ENCODE results near the gene DCP1A. TPM values are rescaled to one million over a fixed set of nuclear protein-coding genes. Genes with fewer than 3 reads are reported as not detected.
"Not testable (repeated sequence)": the region's sequence is repeated elsewhere in the genome, so short reads cannot be mapped to it uniquely, and the experiment has no call there.

DCP1A gene
- 30.3 TPM for polyA plus RNA-seq (2013, experiment 1 of 2)
- polyA plus RNA-seq (2013, experiment 2 of 2): 24.4 TPM

DNA sequence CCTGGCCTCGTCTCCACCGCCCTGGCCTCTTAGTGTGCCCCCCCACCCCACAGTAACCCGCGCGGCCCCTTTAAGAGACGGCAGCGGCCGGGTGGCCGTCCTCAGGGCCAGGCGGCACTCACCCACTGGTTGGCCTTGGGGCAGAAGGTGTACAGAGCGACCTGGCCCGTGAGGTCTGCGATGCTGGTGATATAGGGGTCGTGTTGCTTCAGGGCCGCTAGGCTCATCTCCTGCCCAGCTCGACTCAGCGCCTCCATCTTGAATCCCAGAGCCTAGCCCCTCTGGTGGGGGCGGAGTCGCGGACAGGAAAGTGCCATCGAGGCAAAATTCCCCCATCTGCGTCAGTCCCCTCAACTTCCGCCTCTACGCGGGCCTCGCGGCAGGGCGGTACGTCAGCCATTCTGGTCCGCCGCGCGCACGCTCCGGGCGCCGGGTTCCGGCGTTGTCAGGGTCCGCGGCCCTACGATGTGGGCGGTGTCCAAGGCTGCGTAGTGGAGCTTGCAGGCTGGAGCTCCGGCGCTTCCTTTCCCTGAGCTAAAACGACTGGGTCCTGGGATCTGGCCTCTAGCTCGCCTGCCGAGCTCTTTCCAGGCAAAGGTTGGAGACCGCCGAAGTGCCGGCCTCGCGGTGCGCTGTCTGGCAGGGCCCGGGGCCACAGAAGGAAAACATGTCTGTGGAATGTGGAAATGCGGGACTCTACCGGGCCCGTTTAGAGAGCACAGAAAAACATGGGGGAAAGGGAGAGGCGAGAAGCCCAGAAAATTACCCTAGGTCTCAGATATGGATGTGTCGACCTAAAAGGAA, at the start of gene DCP1A:
DCP1A (minus strand) TSS at position 283 of the 804 bp plus-strand sequence; CDS start at position 257, 26 bp downstream.
- 2% methylated on average over 48 to 56 of the region's 61 CpGs for WGBS, 2 experiments (ENCODE audit: insufficient coverage in 2 of 2)

DNA sequence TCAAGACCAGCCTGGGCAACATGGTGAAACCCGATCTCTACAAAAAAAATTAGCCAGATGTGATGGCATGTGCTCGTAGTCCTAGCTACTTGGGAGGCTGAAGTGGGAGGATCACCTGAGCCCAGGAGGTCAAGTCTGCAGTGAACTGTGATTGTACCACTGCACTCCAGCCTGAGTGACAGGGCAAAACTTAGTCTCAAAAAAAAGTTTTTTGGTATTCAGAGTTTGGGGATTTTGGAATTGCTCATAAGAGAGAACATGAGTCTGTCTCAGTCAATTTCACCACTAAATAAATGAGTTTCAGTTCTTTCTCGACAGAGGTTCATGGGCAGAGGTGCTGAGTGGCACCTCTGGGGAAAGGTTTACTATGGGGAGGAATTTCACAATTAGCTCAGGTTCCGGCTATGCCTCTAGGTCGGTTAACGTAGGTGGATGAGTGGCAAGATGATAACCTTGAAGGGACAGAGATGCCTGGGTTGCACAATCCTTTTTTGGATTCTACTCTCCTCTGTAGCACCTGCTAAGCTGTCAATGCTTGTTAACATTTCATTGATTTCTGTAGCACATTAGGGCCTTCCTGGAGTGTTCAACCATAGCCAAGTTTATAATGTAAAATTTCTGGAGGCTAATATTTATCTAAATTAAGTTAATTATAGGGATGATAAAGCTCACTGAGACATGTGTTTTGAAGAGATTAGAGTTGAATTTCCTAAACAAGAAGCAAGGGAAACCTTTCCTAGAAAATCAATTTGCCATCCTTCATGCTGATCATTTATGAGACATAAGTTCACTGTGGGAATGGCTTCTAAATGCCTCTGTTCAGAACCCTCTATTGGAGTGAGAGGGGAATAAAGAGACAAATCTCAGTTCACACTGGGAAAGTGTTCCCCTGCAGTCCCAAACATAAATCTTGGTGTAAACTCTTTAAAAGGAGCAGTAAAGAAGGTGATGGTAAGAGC, 37.4 kb upstream of the DCP1A start:
- WGBS, 2 experiments (ENCODE audit: insufficient coverage in 2 of 2): 86 to 88% methylated on average over 5 to 6 of the region's 6 CpGs
- Histone ChIP-seq H3K4me1 (ENCODE audit: control insufficient read depth, insufficient read depth, low read length, poor library complexity, severe bottlenecking) (no peaks in the 10 kb centered on the region), H3K4me3 (ENCODE audit: extremely low read depth, insufficient read depth, low read length, poor library complexity, severe bottlenecking) (no peak overlapping the region), H3K9me3 (ENCODE audit: control insufficient read depth, low read length) (no peaks in the 10 kb centered on the region), H3K27ac (ENCODE audit: low read depth, low read length, severe bottlenecking) (no peak overlapping the region), H3K36me3 (ENCODE audit: control insufficient read depth, insufficient read depth, low read length) (no peaks in the 10 kb centered on the region)

More for the DNA sequence above, at the start of gene DCP1A:
- Histone ChIP-seq H3K4me3 (ENCODE audit: extremely low read depth, insufficient read depth, low read length, poor library complexity, severe bottlenecking) (peak within 1 kb of the TSS; percentile 97), H3K36me3 (ENCODE audit: control insufficient read depth, insufficient read depth, low read length) (peaks cover 20% of the 10 kb centered on the region), H3K9me3 (ENCODE audit: control insufficient read depth, low read length) (no peaks in the 10 kb centered on the region), H3K4me1 (ENCODE audit: control insufficient read depth, insufficient read depth, low read length, poor library complexity, severe bottlenecking) (peaks cover 5% of the 10 kb centered on the region), H3K27ac (ENCODE audit: low read depth, low read length, severe bottlenecking) (peak within 1 kb of the TSS; percentile 98)

DNA sequence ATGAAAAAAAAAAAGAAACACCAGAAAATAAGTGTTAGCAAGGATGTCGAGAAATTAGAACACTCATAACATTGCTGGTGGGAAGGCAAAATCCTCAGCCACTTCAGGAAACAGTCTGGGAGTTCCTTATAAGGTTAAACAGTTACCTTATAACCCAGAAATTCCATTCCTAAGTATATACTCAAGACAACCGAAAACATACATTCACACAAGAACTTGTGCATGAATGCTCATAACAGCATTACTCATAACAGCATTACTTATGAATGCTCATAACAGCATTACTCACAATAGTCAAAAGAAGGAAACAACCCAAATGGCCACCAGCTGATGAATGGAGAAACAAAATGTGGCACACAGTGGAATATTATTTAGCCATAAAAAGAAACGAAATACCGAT, 34.8 kb upstream of the DCP1A start:
- WGBS, 2 experiments (ENCODE audit: insufficient coverage in 2 of 2): 92 to 100% methylated on average over 2 of the region's 4 CpGs
- Histone ChIP-seq H3K4me1 (ENCODE audit: control insufficient read depth, insufficient read depth, low read length, poor library complexity, severe bottlenecking) (no peaks in the 10 kb centered on the region), H3K9me3 (ENCODE audit: control insufficient read depth, low read length) (no peaks in the 10 kb centered on the region), H3K36me3 (ENCODE audit: control insufficient read depth, insufficient read depth, low read length) (no peaks in the 10 kb centered on the region), H3K4me3 (ENCODE audit: extremely low read depth, insufficient read depth, low read length, poor library complexity, severe bottlenecking) (no peak overlapping the region), H3K27ac (ENCODE audit: low read depth, low read length, severe bottlenecking) (no peak overlapping the region)

DNA sequence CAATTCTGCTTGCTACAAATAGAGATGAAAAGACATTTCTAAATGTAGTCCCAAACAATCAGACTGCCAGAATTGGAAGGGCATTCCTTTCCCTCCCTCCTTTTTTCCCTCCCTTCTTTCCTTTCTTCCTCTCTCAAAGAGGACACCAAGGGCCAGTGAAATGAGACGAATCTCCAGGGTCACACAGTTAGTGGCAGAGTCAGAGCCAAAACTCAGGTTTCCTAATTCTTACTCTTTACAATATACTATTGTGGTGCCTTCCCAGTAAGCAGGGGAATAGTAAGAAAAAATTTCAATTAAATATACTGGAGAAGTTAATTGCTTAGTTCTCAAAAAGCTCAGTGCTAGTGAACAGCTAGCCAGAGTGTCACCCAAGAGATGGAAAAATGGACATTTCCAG, 33.0 kb upstream of the DCP1A start:
- no peaks in the 10 kb centered on the region for H3K9me3 ChIP-seq (ENCODE audit: control insufficient read depth, low read length)
- 80% methylated on average over 1 of the region's 1 CpG; no CpG with 5 or more reads in 1 of the 2 experiments for whole genome bisulfite sequencing, 2 experiments (ENCODE audit: insufficient coverage in 2 of 2)
- no peaks in the 10 kb centered on the region for H3K36me3 ChIP-seq (ENCODE audit: control insufficient read depth, insufficient read depth, low read length)
- no peak overlapping the region for H3K27ac ChIP-seq (ENCODE audit: low read depth, low read length, severe bottlenecking)
- no peaks in the 10 kb centered on the region for H3K4me1 ChIP-seq (ENCODE audit: control insufficient read depth, insufficient read depth, low read length, poor library complexity, severe bottlenecking)
- no peak overlapping the region for H3K4me3 ChIP-seq (ENCODE audit: extremely low read depth, insufficient read depth, low read length, poor library complexity, severe bottlenecking)

DNA sequence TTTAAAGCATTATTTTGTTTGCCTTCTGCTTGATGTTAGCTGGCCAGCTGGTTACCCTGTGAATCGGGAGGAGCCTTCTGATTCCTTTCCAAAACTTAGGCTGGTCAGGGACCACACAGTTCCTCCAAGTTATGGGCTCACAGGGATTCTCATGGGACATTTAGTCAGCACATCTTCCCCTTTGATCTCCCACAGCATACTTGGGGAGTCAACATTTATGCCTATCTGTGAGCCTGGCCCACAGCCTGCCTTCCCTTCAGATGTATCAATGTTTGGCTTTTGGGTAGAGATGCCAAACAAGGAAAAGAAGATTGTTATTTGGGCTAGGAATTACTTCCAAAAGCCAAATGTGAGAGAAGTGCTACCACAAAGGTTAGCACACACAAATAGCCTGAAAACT, 32.6 kb upstream of the DCP1A start:
- Histone ChIP-seq H3K27ac (ENCODE audit: low read depth, low read length, severe bottlenecking) (no peak overlapping the region), H3K36me3 (ENCODE audit: control insufficient read depth, insufficient read depth, low read length) (no peaks in the 10 kb centered on the region), H3K4me1 (ENCODE audit: control insufficient read depth, insufficient read depth, low read length, poor library complexity, severe bottlenecking) (no peaks in the 10 kb centered on the region), H3K4me3 (ENCODE audit: extremely low read depth, insufficient read depth, low read length, poor library complexity, severe bottlenecking) (no peak overlapping the region), H3K9me3 (ENCODE audit: control insufficient read depth, low read length) (no peaks in the 10 kb centered on the region)
- WGBS, 2 experiments (ENCODE audit: insufficient coverage in 2 of 2): 50 to 86% methylated on average over 1 of the region's 1 CpG

DNA sequence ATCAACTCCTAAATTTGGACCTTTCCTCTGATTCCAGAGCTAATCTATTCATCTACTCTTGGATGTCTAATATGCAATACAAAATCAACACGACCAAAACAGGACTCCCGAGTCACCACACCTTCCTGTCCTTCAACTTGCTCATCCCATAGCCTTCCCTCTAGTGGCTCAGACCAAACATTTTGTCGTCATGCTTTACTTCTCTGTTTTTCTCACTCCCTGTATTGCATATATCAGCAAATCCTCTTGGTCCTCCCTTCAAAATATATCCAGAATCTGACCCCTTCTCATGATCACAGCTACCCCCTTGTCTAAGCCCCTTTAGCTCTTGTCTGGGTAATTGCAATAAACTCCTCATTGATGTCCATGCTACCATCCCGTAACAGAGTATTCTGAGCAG, 30.5 kb upstream of the DCP1A start:
- no peaks in the 10 kb centered on the region for H3K36me3 ChIP-seq (ENCODE audit: control insufficient read depth, insufficient read depth, low read length)
- no peak overlapping the region for H3K4me3 ChIP-seq (ENCODE audit: extremely low read depth, insufficient read depth, low read length, poor library complexity, severe bottlenecking)
- H3K4me1 ChIP-seq (ENCODE audit: control insufficient read depth, insufficient read depth, low read length, poor library complexity, severe bottlenecking): no peaks in the 10 kb centered on the region
- 85 to 87% methylated on average over 3 of the region's 4 CpGs for WGBS, 2 experiments (ENCODE audit: insufficient coverage in 2 of 2)
- H3K9me3 ChIP-seq (ENCODE audit: control insufficient read depth, low read length): no peaks in the 10 kb centered on the region
- no peak overlapping the region for H3K27ac ChIP-seq (ENCODE audit: low read depth, low read length, severe bottlenecking)

DNA sequence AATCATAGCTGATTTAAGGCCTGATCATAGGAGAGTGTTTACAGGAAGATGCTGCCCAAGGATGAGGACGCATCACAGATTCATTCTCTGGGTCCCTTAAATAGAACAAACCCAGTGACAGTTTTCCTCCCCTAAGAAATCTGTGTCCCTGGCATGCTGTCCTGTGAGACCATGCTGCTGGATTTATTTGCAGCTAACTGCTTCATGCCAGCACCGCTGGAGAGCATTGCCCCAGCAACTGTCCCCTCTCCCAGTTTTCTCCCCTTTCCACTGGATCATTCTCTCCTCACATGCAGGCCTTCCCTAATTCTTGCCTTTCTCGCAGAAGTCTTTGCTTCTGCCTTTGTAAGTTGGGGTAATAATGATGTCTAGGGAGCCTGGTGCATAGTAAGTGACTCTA, 29.3 kb upstream of the DCP1A start:
- H3K4me3 ChIP-seq (ENCODE audit: extremely low read depth, insufficient read depth, low read length, poor library complexity, severe bottlenecking): no peak overlapping the region
- no peak overlapping the region for H3K27ac ChIP-seq (ENCODE audit: low read depth, low read length, severe bottlenecking)
- H3K36me3 ChIP-seq (ENCODE audit: control insufficient read depth, insufficient read depth, low read length): no peaks in the 10 kb centered on the region
- WGBS, 2 experiments (ENCODE audit: insufficient coverage in 2 of 2): 67 to 77% methylated on average over 2 of the region's 3 CpGs
- H3K9me3 ChIP-seq (ENCODE audit: control insufficient read depth, low read length): no peaks in the 10 kb centered on the region
- no peaks in the 10 kb centered on the region for H3K4me1 ChIP-seq (ENCODE audit: control insufficient read depth, insufficient read depth, low read length, poor library complexity, severe bottlenecking)

DNA sequence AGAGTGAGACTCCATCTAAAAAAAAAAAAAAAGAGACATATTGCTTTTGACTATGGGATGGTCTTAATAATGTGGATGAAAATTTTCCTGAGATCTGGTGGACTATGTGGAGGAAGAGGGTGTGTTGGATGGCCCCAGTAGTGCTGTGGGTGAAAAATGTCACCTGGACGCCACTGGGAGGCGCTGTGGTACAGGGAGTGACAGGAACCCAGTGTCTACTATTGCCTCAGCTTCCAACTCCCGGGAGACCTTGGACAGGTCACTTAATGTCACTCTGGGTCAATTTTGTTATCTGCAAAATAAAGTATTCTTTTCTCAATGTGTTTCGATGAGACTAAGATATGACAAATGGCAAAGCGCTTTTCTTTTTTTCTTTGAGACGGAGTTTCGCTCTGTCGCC, 27.7 kb upstream of the DCP1A start:
- 59 to 62% methylated on average over 8 of the region's 8 CpGs for WGBS, 2 experiments (ENCODE audit: insufficient coverage in 2 of 2)
- Histone ChIP-seq H3K27ac (ENCODE audit: low read depth, low read length, severe bottlenecking) (no peak overlapping the region), H3K9me3 (ENCODE audit: control insufficient read depth, low read length) (no peaks in the 10 kb centered on the region), H3K36me3 (ENCODE audit: control insufficient read depth, insufficient read depth, low read length) (no peaks in the 10 kb centered on the region), H3K4me1 (ENCODE audit: control insufficient read depth, insufficient read depth, low read length, poor library complexity, severe bottlenecking) (peaks cover 4% of the 10 kb centered on the region), H3K4me3 (ENCODE audit: extremely low read depth, insufficient read depth, low read length, poor library complexity, severe bottlenecking) (no peak overlapping the region)

DNA sequence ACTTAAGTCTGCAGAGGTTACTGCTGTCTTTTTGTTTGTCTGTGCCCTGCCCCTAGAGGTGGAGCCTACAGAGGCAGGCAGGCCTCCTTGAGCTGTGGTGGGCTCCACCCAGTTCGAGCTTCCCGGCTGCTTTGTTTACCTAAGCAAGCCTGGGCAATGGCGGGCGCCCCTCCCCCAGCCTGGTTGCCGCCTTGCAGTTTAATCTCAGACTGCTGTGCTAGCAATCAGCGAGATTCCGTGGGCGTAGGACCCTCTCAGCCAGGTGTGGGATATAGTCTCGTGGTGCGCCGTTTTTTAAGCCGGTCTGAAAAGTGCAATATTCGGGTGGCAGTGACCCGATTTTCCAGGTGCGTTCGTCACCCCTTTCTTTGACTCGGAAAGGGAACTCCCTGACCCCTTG, 23.4 kb upstream of the DCP1A start:
- not testable (repeated sequence) for H3K9me3 ChIP-seq (ENCODE audit: control insufficient read depth, low read length); H3K4me1 ChIP-seq (ENCODE audit: control insufficient read depth, insufficient read depth, low read length, poor library complexity, severe bottlenecking); H3K27ac ChIP-seq (ENCODE audit: low read depth, low read length, severe bottlenecking); H3K36me3 ChIP-seq (ENCODE audit: control insufficient read depth, insufficient read depth, low read length); H3K4me3 ChIP-seq (ENCODE audit: extremely low read depth, insufficient read depth, low read length, poor library complexity, severe bottlenecking)
- WGBS, 2 experiments (ENCODE audit: insufficient coverage in 2 of 2): 45 to 78% methylated on average over 4 to 7 of the region's 17 CpGs

DNA sequence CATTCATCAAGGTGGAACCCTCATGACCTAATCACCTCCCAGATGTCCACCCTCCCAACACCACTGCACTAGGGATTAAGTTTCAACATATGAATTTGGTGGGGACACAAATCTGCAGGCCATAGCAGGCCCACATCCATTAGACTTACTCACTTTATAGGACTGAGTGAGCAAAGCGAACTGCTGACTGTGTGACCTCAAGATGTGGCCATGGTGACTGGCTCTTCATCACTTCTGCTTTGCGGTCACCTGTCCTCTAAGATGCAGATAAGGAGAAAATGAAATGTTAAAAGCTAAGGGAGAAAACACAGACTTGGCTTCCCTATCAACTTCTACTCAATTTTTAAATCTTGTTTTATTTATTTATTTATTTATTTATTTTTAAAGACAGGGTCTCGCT, 14.5 kb upstream of the DCP1A start:
- Histone ChIP-seq H3K27ac (ENCODE audit: low read depth, low read length, severe bottlenecking) (no peak overlapping the region), H3K4me1 (ENCODE audit: control insufficient read depth, insufficient read depth, low read length, poor library complexity, severe bottlenecking) (no peaks in the 10 kb centered on the region), H3K9me3 (ENCODE audit: control insufficient read depth, low read length) (no peaks in the 10 kb centered on the region), H3K36me3 (ENCODE audit: control insufficient read depth, insufficient read depth, low read length) (no peaks in the 10 kb centered on the region), H3K4me3 (ENCODE audit: extremely low read depth, insufficient read depth, low read length, poor library complexity, severe bottlenecking) (no peak overlapping the region)
- 94% methylated on average over 3 of the region's 3 CpGs; no CpG with 5 or more reads in 1 of the 2 experiments for WGBS, 2 experiments (ENCODE audit: insufficient coverage in 2 of 2)
